ENCODE results near the gene SEPTIN7.

DNA sequence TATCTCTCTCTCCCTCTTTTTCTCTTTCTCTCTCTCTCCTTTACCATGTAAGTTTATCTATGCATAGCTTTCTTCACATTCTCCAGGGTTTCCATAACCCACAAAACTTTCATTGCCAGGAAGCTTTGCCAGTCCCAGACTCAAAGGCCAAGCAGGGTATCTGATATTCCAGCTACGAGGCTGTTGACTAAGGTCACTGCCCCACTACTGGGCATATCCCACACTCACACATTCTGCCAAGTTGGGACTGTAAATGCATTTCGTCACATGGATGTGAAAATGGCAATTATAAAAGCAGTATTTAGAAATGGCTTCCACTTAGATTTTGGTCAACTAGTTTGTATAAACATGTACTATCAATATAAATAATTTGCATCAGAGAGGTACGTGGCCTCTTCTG, 43.3 kb upstream of the SEPTIN7 start:
- TF ChIP-seq CTCF (optimal IDR thresholded peaks at IDR 0.05 in 1 of 3, IDR thresholded peaks at IDR 0.05 in 1 of 3, conservative IDR thresholded peaks at IDR 0.05 in 1 of 3; ENCODE audit: extremely low read depth in 1 of 3, insufficient read depth in 2 of 3, low read length in 3 of 3) (no peak), EZH2 (IDR thresholded peaks at IDR 0.05; ENCODE audit: low read length) (no peak)

Data from keratinocyte (primary cell).